ENCODE data around the gene EPC2. TPM values are rescaled to one million over a fixed set of nuclear protein-coding genes. Genes with fewer than 3 reads are reported as not detected.

EPC2 gene
- total and polyA plus RNA-seq, 2 of the 8 experiments (the other 6 are each of a cell fraction or from before 2014, with no cell fraction given) = 16.1 to 25.7 TPM

DNA sequence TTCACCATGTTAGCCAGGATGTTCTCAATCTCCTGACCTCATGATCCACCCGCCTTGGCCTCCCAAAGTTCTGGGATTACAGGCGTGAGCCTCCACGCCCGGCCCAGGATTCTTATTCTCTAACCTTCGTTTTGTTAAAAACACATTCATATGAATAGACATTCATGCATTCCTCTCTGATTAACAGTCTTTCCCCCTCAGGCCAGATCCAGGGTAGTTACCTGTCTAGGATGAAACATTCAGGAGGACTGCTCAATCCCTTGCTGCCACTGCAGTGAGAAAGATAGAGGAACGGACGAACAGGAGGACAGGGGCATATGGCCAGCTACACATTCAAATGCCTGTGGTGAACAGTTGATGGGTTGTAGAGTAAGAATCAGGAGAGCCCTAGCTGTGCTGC lies 39.6 kb upstream of the EPC2 start:
- no peak overlapping the region for H2AFZ ChIP-seq (ENCODE audit: low read length)
- POLR2A ChIA-PET (ENCODE audit: partially characterized antibody) = interaction anchor here (1.6 kb wide), 1 partner anchor 10 kb away, joined by 3 read pairs; no protein-coding TSS in a partner anchor
- FAIRE-seq = no peak

More for the DNA sequence above, 39.6 kb upstream of the EPC2 start:
- Histone ChIP-seq H2BK15ac (ENCODE audit: low read length) (no peak overlapping the region), H4K8ac (ENCODE audit: extremely low read depth, insufficient read depth, low read length) (no peak overlapping the region), H3K79me2 (ENCODE audit: control insufficient read depth in 1 of 2, insufficient read depth in 2 of 2, low read length in 2 of 2) (no peaks in the 10 kb centered on the region), H3K4me1 (replicated peaks in 1 of 4; ENCODE audit: control insufficient read depth in 3 of 4, insufficient read depth in 4 of 4, low read length in 3 of 4) (no peaks in the 10 kb centered on the region), H2BK20ac (ENCODE audit: low read length) (no peak overlapping the region), H3K4ac (replicated peaks; ENCODE audit: insufficient read length, low read depth, low read length) (no peak overlapping the region), H3K4me3 (ENCODE audit: extremely low read depth in 1 of 4, insufficient read depth in 2 of 4, low read depth in 3 of 4, low read length in 4 of 4) (no peak overlapping the region), H2BK120ac (replicated peaks; ENCODE audit: low read depth, low read length) (no peak overlapping the region), H3K79me1 (ENCODE audit: low read depth, low read length) (no peaks in the 10 kb centered on the region), H3K4me2 (ENCODE audit: insufficient read depth in 1 of 2, low read depth in 2 of 2, low read length in 2 of 2) (no peak overlapping the region), H3K56ac (replicated peaks; ENCODE audit: insufficient read length, low read depth, low read length) (no peak overlapping the region), H3K23ac (ENCODE audit: insufficient read length) (no peak overlapping the region), H3K27me3 (replicated peaks in 1 of 4; ENCODE audit: control insufficient read depth in 3 of 4, extremely low read depth in 1 of 4, insufficient read depth in 3 of 4, low read length in 3 of 4) (no peaks in the 10 kb centered on the region), H3K14ac (ENCODE audit: insufficient read length) (no peak overlapping the region), H3K27ac (ENCODE audit: low read depth, low read length) (no peak overlapping the region), H3K23me2 (ENCODE audit: low read depth, low read length) (no peaks in the 10 kb centered on the region), H4K20me1 (replicated peaks in 1 of 2; ENCODE audit: control insufficient read depth in 1 of 2, insufficient read depth in 2 of 2, low read length in 2 of 2) (no peaks in the 10 kb centered on the region), H3K36me3 (ENCODE audit: control insufficient read depth in 2 of 4, insufficient read depth in 4 of 4, low read length in 3 of 4) (no peaks in the 10 kb centered on the region), H4K5ac (ENCODE audit: insufficient read length, low read depth, low read length) (no peak overlapping the region), H2BK12ac (ENCODE audit: low read depth, low read length) (no peak overlapping the region), H3K9me3 (ENCODE audit: insufficient read depth in 2 of 2, low read depth in 1 of 2, low read length in 1 of 2) (peaks cover 0 to 2% of the 10 kb centered on the region in 2 experiments; a peak in 2 of 4 replicates), H4K91ac (replicated peaks; ENCODE audit: insufficient read length, low read length) (no peak overlapping the region), H2AK5ac (ENCODE audit: low read depth, low read length) (no peak overlapping the region), H3K9ac (replicated peaks in 1 of 4; ENCODE audit: extremely low read depth in 1 of 4, low read depth in 3 of 4, low read length in 3 of 4) (no peak overlapping the region), H2BK5ac (ENCODE audit: low read depth, low read length) (no peak overlapping the region), H3K18ac (ENCODE audit: extremely low read depth, low read length) (no peak overlapping the region)
- CTCF ChIA-PET (ENCODE audit: partially characterized antibody) = interaction anchor here (0.6 to 1.7 kb wide), 5 partner anchors 10 to 385 kb away, joined by 3 to 6 read pairs (median 4); no protein-coding TSS in a partner anchor
- TF ChIP-seq SP2 (IDR thresholded peaks at IDR 0.05; ENCODE audit: low read length) (no peak), EZH2 (IDR thresholded peaks at IDR 0.05; ENCODE audit: low read depth, low read length, severe bottlenecking) (no peak), SIN3A (conservative IDR thresholded peaks at IDR 0.05 in 1 of 2, IDR thresholded peaks at IDR 0.05 in 1 of 2; ENCODE audit: low read depth in 1 of 2, low read length in 2 of 2) (no peak)
- TF ChIP-seq, protein P1, sequence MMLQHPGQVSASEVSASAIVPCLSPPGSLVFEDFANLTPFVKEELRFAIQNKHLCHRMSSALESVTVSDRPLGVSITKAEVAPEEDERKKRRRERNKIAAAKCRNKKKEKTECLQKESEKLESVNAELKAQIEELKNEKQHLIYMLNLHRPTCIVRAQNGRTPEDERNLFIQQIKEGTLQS (IDR thresholded peaks at IDR 0.05; ENCODE audit: insufficient read depth, low read depth, low read length) = no peak
- DNase-seq (ENCODE audit: low read depth in 1 of 2, low spot score in 2 of 2) = no peak
- 94% methylated on average over 7 of the region's 7 CpGs; no CpG with 5 or more reads in 1 of the 2 experiments for WGBS, 2 experiments (ENCODE audit: extremely low coverage in 1 of 2, insufficient coverage in 1 of 2, insufficient read length in 1 of 2, insufficient replicate concordance in 2 of 2, low coverage in 1 of 2, low lambda C conversion rate in 2 of 2, missing lambda C conversion rate in 1 of 2)

Measured in H1 (cell line).